ENCODE results near the gene CR1L. TPM values are rescaled to one million over a fixed set of nuclear protein-coding genes. Genes with fewer than 3 reads are reported as not detected.

CR1L gene
- total and polyA plus RNA-seq, 2 experiments from 2014 or later, result 5.8 to 21.4 TPM

DNA sequence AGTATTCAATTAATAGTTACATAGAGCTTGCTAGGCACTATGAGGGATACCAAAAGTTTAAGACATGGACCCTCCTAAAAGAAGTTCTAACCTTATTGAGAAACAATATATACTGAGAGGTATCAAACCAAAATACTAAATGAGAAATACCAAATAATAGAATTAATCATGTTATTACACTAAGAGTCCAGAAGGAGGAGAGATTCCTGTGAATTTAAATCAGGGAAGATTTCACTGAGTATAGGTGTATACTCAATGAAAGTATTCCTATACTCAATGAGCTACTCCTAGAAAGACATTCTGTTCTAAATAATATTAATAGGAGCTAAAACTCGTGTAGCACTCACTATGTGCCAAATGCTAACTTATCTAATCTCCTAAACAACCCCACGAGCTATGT lies 9.4 kb downstream of the CR1L start:
- H3K4me1 ChIP-seq (ENCODE audit: insufficient read depth), result peaks cover 23% of the 10 kb centered on the region
- no peak overlapping the region for H3K27ac ChIP-seq (ENCODE audit: low read depth)
- TF ChIP-seq, protein P1, sequence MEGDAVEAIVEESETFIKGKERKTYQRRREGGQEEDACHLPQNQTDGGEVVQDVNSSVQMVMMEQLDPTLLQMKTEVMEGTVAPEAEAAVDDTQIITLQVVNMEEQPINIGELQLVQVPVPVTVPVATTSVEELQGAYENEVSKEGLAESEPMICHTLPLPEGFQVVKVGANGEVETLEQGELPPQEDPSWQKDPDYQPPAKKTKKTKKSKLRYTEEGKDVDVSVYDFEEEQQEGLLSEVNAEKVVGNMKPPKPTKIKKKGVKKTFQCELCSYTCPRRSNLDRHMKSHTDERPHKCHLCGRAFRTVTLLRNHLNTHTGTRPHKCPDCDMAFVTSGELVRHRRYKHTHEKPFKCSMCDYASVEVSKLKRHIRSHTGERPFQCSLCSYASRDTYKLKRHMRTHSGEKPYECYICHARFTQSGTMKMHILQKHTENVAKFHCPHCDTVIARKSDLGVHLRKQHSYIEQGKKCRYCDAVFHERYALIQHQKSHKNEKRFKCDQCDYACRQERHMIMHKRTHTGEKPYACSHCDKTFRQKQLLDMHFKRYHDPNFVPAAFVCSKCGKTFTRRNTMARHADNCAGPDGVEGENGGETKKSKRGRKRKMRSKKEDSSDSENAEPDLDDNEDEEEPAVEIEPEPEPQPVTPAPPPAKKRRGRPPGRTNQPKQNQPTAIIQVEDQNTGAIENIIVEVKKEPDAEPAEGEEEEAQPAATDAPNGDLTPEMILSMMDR (conservative IDR thresholded peaks at IDR 0.05; ENCODE audit: low read depth in 2 of 2), result peak in 1 of 2 experiments; percentile 25; a peak in 1 of 4 replicates
- TF ChIP-seq, protein P2, sequence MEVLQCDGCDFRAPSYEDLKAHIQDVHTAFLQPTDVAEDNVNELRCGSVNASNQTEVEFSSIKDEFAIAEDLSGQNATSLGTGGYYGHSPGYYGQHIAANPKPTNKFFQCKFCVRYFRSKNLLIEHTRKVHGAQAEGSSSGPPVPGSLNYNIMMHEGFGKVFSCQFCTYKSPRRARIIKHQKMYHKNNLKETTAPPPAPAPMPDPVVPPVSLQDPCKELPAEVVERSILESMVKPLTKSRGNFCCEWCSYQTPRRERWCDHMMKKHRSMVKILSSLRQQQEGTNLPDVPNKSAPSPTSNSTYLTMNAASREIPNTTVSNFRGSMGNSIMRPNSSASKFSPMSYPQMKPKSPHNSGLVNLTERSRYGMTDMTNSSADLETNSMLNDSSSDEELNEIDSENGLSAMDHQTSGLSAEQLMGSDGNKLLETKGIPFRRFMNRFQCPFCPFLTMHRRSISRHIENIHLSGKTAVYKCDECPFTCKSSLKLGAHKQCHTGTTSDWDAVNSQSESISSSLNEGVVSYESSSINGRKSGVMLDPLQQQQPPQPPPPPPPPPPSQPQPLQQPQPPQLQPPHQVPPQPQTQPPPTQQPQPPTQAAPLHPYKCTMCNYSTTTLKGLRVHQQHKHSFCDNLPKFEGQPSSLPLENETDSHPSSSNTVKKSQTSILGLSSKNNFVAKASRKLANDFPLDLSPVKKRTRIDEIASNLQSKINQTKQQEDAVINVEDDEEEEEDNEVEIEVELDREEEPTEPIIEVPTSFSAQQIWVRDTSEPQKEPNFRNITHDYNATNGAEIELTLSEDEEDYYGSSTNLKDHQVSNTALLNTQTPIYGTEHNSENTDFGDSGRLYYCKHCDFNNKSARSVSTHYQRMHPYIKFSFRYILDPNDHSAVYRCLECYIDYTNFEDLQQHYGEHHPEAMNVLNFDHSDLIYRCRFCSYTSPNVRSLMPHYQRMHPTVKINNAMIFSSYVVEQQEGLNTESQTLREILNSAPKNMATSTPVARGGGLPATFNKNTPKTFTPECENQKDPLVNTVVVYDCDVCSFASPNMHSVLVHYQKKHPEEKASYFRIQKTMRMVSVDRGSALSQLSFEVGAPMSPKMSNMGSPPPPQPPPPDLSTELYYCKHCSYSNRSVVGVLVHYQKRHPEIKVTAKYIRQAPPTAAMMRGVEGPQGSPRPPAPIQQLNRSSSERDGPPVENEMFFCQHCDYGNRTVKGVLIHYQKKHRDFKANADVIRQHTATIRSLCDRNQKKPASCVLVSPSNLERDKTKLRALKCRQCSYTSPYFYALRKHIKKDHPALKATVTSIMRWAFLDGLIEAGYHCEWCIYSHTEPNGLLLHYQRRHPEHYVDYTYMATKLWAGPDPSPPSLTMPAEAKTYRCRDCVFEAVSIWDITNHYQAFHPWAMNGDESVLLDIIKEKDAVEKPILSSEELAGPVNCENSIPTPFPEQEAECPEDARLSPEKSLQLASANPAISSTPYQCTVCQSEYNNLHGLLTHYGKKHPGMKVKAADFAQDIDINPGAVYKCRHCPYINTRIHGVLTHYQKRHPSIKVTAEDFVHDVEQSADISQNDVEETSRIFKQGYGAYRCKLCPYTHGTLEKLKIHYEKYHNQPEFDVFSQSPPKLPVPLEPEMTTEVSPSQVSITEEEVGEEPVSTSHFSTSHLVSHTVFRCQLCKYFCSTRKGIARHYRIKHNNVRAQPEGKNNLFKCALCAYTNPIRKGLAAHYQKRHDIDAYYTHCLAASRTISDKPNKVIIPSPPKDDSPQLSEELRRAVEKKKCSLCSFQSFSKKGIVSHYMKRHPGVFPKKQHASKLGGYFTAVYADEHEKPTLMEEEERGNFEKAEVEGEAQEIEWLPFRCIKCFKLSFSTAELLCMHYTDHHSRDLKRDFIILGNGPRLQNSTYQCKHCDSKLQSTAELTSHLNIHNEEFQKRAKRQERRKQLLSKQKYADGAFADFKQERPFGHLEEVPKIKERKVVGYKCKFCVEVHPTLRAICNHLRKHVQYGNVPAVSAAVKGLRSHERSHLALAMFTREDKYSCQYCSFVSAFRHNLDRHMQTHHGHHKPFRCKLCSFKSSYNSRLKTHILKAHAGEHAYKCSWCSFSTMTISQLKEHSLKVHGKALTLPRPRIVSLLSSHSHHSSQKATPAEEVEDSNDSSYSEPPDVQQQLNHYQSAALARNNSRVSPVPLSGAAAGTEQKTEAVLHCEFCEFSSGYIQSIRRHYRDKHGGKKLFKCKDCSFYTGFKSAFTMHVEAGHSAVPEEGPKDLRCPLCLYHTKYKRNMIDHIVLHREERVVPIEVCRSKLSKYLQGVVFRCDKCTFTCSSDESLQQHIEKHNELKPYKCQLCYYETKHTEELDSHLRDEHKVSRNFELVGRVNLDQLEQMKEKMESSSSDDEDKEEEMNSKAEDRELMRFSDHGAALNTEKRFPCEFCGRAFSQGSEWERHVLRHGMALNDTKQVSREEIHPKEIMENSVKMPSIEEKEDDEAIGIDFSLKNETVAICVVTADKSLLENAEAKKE (CRISPR knock-in tag; IDR thresholded peaks at IDR 0.05), result no peak
- no peaks in the 10 kb centered on the region for H3K9me2 ChIP-seq (ENCODE audit: insufficient read depth)
- Mint-ChIP-seq H3K27ac (no peak overlapping the region), H3K4me3 (no peak overlapping the region), H3K9me3 (peaks cover 9% of the 10 kb centered on the region; the same call in 2 of the 3 replicates), H3K4me1 (peaks cover 15% of the 10 kb centered on the region), H3K27me3 (ENCODE audit: insufficient read depth, low read depth, poor library complexity) (no peaks in the 10 kb centered on the region), H3K36me3 (ENCODE audit: low read depth) (peaks cover 10% of the 10 kb centered on the region)
- no peak for ATAC-seq
- no peak overlapping the region for H3K4me2 ChIP-seq
- no peak overlapping the region for H2AFZ ChIP-seq
- DNase-seq (ENCODE audit: low spot score), result peak; percentile 19
- H3K79me2 ChIP-seq (replicated peaks; ENCODE audit: insufficient read depth), result peaks cover 8% of the 10 kb centered on the region; the same call in 1 of the 2 replicates
- no peaks in the 10 kb centered on the region for H4K20me1 ChIP-seq (replicated peaks; ENCODE audit: insufficient read depth)
- no peaks in the 10 kb centered on the region for H3F3A ChIP-seq (replicated peaks; ENCODE audit: low read depth)
- H3K4me3 ChIP-seq, result no peak overlapping the region
- no peaks in the 10 kb centered on the region for H3K36me3 ChIP-seq (ENCODE audit: insufficient read depth)
- H3K27me3 ChIP-seq (ENCODE audit: insufficient read depth), result no peaks in the 10 kb centered on the region

DNA sequence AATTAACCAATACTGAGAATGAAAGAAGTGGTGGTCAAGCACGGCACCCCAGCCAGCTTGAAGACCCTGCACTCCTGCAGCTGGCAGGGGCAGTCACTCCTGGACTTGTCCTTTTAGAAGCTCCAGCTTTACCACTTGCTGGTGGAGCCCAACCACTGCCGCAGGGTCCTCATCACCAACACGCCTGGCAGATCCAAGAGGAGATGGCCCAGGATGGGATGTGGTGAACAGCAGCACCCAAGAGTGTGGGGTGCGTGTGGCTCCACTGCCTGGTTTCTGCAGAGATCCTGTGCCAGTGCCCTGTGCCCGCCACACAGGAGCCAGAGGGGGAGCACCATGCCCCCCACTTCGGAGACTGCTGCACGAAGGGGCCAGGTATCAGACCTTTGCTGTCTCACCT lies 13.5 kb downstream of the CR1L start:
- Histone ChIP-seq H3K27me3 (ENCODE audit: insufficient read depth) (no peaks in the 10 kb centered on the region), H3F3A (replicated peaks; ENCODE audit: low read depth) (no peaks in the 10 kb centered on the region), H3K27ac (ENCODE audit: low read depth) (no peak overlapping the region), H3K9me2 (ENCODE audit: insufficient read depth) (no peaks in the 10 kb centered on the region), H3K79me2 (replicated peaks; ENCODE audit: insufficient read depth) (no peaks in the 10 kb centered on the region), H3K4me3 (no peak overlapping the region), H2AFZ (no peak overlapping the region), H3K4me2 (no peak overlapping the region), H4K20me1 (replicated peaks; ENCODE audit: insufficient read depth) (no peaks in the 10 kb centered on the region), H3K4me1 (ENCODE audit: insufficient read depth) (peaks cover 12% of the 10 kb centered on the region; the same call in 1 of the 2 replicates), H3K36me3 (ENCODE audit: insufficient read depth) (peaks cover under 1% of the 10 kb centered on the region; the same call in 1 of the 2 replicates)
- Mint-ChIP-seq H3K36me3 (ENCODE audit: low read depth) (peaks cover 31% of the 10 kb centered on the region), H3K9me3 (peaks cover 30% of the 10 kb centered on the region), H3K4me1 (peaks cover 2% of the 10 kb centered on the region; the same call in 2 of the 3 replicates), H3K27me3 (ENCODE audit: insufficient read depth, low read depth, poor library complexity) (peaks cover 2% of the 10 kb centered on the region), H3K4me3 (no peak overlapping the region), H3K27ac (no peak overlapping the region)
- ATAC-seq (no peak), DNase-seq (ENCODE audit: low spot score) (no peak)
- TF ChIP-seq ZNF114 (CRISPR knock-in tag; IDR thresholded peaks at IDR 0.05) (no peak), JUNB (IDR thresholded peaks at IDR 0.05; ENCODE audit: unreplicated experiment) (no peak), CREB1 (CRISPR knock-in tag; IDR thresholded peaks at IDR 0.05; ENCODE audit: low read depth) (no peak), POLR2AphosphoS5 (IDR thresholded peaks at IDR 0.05; ENCODE audit: low read depth) (no peak), NANOG (IDR thresholded peaks at IDR 0.05; ENCODE audit: borderline replicate concordance) (no peak), STAT1 (IDR thresholded peaks at IDR 0.05; ENCODE audit: unreplicated experiment) (no peak)
